H1 (cell line): ENCODE data around the gene SNX30. TPM values are rescaled to one million over a fixed set of nuclear protein-coding genes. Genes with fewer than 3 reads are reported as not detected.
A peak's percentile ranks its signal among the peaks of the same experiment; 100 is the strongest.

Experiments used
- CTCF ChIA-PET: fragments of 300-600 bp; sonication (Branson Sonifier 250); formaldehyde crosslinking; loops from one replicate; lab custom pipeline; 2021; ENCODE audit not compliant: partially characterized antibody; lab: Charles Lee
- POLR2A ChIA-PET: fragments of 300-600 bp; sonication (Branson Sonifier 250); formaldehyde crosslinking; loops from one replicate; lab custom pipeline; 2021; ENCODE audit warnings: inconsistent platforms; ENCODE audit not compliant: partially characterized antibody; lab: Charles Lee
- DNase-seq, 2 experiments: peaks; one replicate each; pipeline versions ENCODE4 v3.0.0 to v3.0.0-alpha.2; 2010 to 2022; ENCODE audit warnings: low spot score in 2 of 2, low read depth in 1 of 2, mixed read lengths in 1 of 2
- FAIRE-seq: peaks from 2 replicates; lab custom pipeline; 2011; peaks lifted over from hg19 to GRCh38; lab: Jason Lieb, UNC
- H2AFZ ChIP-seq: 2 replicates; pipeline ENCODE4 v1.8.1; 2012; ENCODE audit warnings: low read length, inconsistent platforms
- H2AK5ac ChIP-seq: 2 replicates; pipeline ENCODE4 v1.6.1; 2013; ENCODE audit warnings: low read depth, low read length
- H2BK120ac ChIP-seq: replicated peaks from 2 replicates; pipeline ENCODE3; 2013; ENCODE audit warnings: low read depth, low read length, inconsistent platforms
- H2BK12ac ChIP-seq: 2 replicates; pipeline ENCODE4 v1.6.1; 2013; ENCODE audit warnings: low read depth, low read length
- H2BK15ac ChIP-seq: 2 replicates; pipeline ENCODE4 v1.6.1; 2013; ENCODE audit warnings: low read length
- H2BK20ac ChIP-seq: 2 replicates; pipeline ENCODE4 v1.6.1; 2013; ENCODE audit warnings: low read length
- H2BK5ac ChIP-seq: 2 replicates; pipeline ENCODE4 v1.6.1; 2013; ENCODE audit warnings: low read depth, low read length
- H3K14ac ChIP-seq: 2 replicates; pipeline ENCODE4 v1.6.1; 2013; ENCODE audit warnings: inconsistent platforms; ENCODE audit not compliant: insufficient read length
- H3K18ac ChIP-seq: 2 replicates; pipeline ENCODE4 v1.6.1; 2013; ENCODE audit warnings: low read length; ENCODE audit errors: extremely low read depth
- H3K23ac ChIP-seq: 2 replicates; pipeline ENCODE4 v1.6.1; 2013; ENCODE audit warnings: inconsistent platforms; ENCODE audit not compliant: insufficient read length
- H3K23me2 ChIP-seq: 2 replicates; pipeline ENCODE4 v1.6.1; 2013; ENCODE audit warnings: low read depth, low read length
- H3K27ac ChIP-seq: 2 replicates; pipeline ENCODE4 v1.6.1; 2011; ENCODE audit warnings: low read depth, low read length, inconsistent platforms
- H3K27me3 ChIP-seq, 4 experiments: replicated peaks in 1 of 4; 1 replicate in 1 of 4; 2 replicates in 3 of 4; pipeline versions ENCODE4 v1.6.1 to v1.8.1; 2011 to 2013; ENCODE audit warnings: low read length in 3 of 4, mild to moderate bottlenecking in 3 of 4, inconsistent platforms in 2 of 4, mixed read lengths in 2 of 4, moderate library complexity in 1 of 4; ENCODE audit not compliant: control insufficient read depth in 3 of 4, insufficient read depth in 3 of 4; ENCODE audit errors: extremely low read depth in 1 of 4
- H3K36me3 ChIP-seq, 4 experiments: 2 replicates each; pipeline versions ENCODE4 v1.6.1 to v1.8.1; 2011 to 2013; ENCODE audit warnings: mild to moderate bottlenecking in 4 of 4, low read length in 3 of 4, moderate library complexity in 2 of 4, control low read depth in 1 of 4, inconsistent platforms in 1 of 4; ENCODE audit not compliant: insufficient read depth in 4 of 4, control insufficient read depth in 2 of 4
- H3K4ac ChIP-seq: replicated peaks from 2 replicates; pipeline ENCODE3; 2013; ENCODE audit warnings: low read length, low read depth, mixed read lengths, inconsistent platforms; ENCODE audit not compliant: insufficient read length
- H3K4me1 ChIP-seq, 4 experiments: replicated peaks in 1 of 4; 1 replicate in 1 of 4; 2 replicates in 3 of 4; pipeline versions ENCODE4 v1.6.1 to v1.8.1; 2011 to 2013; ENCODE audit warnings: low read length in 3 of 4, inconsistent platforms in 2 of 4, mixed read lengths in 1 of 4; ENCODE audit not compliant: insufficient read depth in 4 of 4, control insufficient read depth in 3 of 4
- H3K4me2 ChIP-seq, 2 experiments: 2 replicates each; pipeline versions ENCODE4 v1.6.1 to v1.8.1; 2011 to 2013; ENCODE audit warnings: low read depth in 2 of 2, low read length in 2 of 2, control low read depth in 1 of 2, inconsistent platforms in 1 of 2, mild to moderate bottlenecking in 1 of 2; ENCODE audit not compliant: insufficient read depth in 1 of 2
- H3K4me3 ChIP-seq, 4 experiments: fragments of 200-600, 300-600 bp in 1 of 4; sonication (generic), shearing (Covaris generic), sonication (Bioruptor Twin) in 1 of 4; 2 replicates each; pipeline versions ENCODE4 v1.5.1 to v1.8.1; 2011 to 2016; ENCODE audit warnings: low read length in 4 of 4, low read depth in 3 of 4, control low read depth in 2 of 4, inconsistent platforms in 2 of 4, mild to moderate bottlenecking in 2 of 4, mixed read lengths in 1 of 4, moderate library complexity in 1 of 4; ENCODE audit not compliant: insufficient read depth in 2 of 4; ENCODE audit errors: extremely low read depth in 1 of 4
- H3K56ac ChIP-seq: replicated peaks from 2 replicates; pipeline ENCODE3; 2013; ENCODE audit warnings: low read depth, mild to moderate bottlenecking, mixed read lengths, low read length, inconsistent platforms; ENCODE audit not compliant: insufficient read length
- H3K79me1 ChIP-seq: 2 replicates; pipeline ENCODE4 v1.6.1; 2013; ENCODE audit warnings: low read depth, low read length, control low read depth
- H3K79me2 ChIP-seq, 2 experiments: 2 replicates each; pipeline versions ENCODE4 v1.6.1 to v1.8.1; 2012 to 2013; ENCODE audit warnings: low read length in 2 of 2, mild to moderate bottlenecking in 2 of 2, inconsistent platforms in 1 of 2; ENCODE audit not compliant: insufficient read depth in 2 of 2, control insufficient read depth in 1 of 2
- H3K9ac ChIP-seq, 4 experiments: replicated peaks in 1 of 4; 1 replicate in 1 of 4; 2 replicates in 3 of 4; pipeline versions ENCODE4 v1.6.1 to v1.8.1; 2011 to 2013; ENCODE audit warnings: low read depth in 3 of 4, low read length in 3 of 4, control low read depth in 2 of 4, mild to moderate bottlenecking in 2 of 4, moderate library complexity in 2 of 4, inconsistent platforms in 1 of 4; ENCODE audit errors: extremely low read depth in 1 of 4
- H3K9me3 ChIP-seq, 2 experiments: 2 replicates each; pipeline versions ENCODE4 v1.6.1 to v1.8.1; 2012 to 2013; ENCODE audit warnings: mild to moderate bottlenecking in 2 of 2, moderate library complexity in 2 of 2, control low read depth in 1 of 2, inconsistent platforms in 1 of 2, low read depth in 1 of 2, low read length in 1 of 2, mixed read lengths in 1 of 2; ENCODE audit not compliant: insufficient read depth in 2 of 2
- H4K20me1 ChIP-seq, 2 experiments: replicated peaks in 1 of 2; 2 replicates each; pipeline versions ENCODE3 to v1.8.1; 2011 to 2013; ENCODE audit warnings: inconsistent platforms in 2 of 2, low read length in 2 of 2, mild to moderate bottlenecking in 1 of 2; ENCODE audit not compliant: insufficient read depth in 2 of 2, control insufficient read depth in 1 of 2
- H4K5ac ChIP-seq: 2 replicates; pipeline ENCODE4 v1.6.1; 2013; ENCODE audit warnings: low read length, low read depth, mixed read lengths, inconsistent platforms; ENCODE audit not compliant: insufficient read length
- H4K8ac ChIP-seq: 2 replicates; pipeline ENCODE4 v1.8.0; 2013; ENCODE audit warnings: mild to moderate bottlenecking, moderate library complexity, low read length, inconsistent platforms; ENCODE audit not compliant: insufficient read depth; ENCODE audit errors: extremely low read depth
- H4K91ac ChIP-seq: replicated peaks from 2 replicates; pipeline ENCODE3; 2013; ENCODE audit warnings: low read length, mixed read lengths, inconsistent platforms; ENCODE audit not compliant: insufficient read length
- CREB1 ChIP-seq: IDR thresholded peaks from 2 replicates; pipeline ENCODE4 v1.6.1; 2012; ENCODE audit warnings: inconsistent platforms
- E2F6 ChIP-seq: IDR thresholded peaks from 2 replicates; pipeline ENCODE4 v1.6.1; 2012; ENCODE audit warnings: inconsistent platforms
- PHF8 ChIP-seq: fragments of 200-600 bp; sonication (generic); conservative IDR thresholded peaks from 2 replicates; pipeline ENCODE4 v1.7.1; 2012; ENCODE audit warnings: low read depth, mild to moderate bottlenecking, inconsistent platforms, low read length, moderate library complexity
- RBBP5 ChIP-seq: IDR thresholded peaks from 2 replicates; pipeline ENCODE4 v1.7.1; 2012; ENCODE audit warnings: low read depth, mild to moderate bottlenecking, inconsistent platforms, low read length, moderate library complexity, borderline replicate concordance
- RNF2 ChIP-seq: fragments of 200-900, 300-1000 bp; sonication (generic); IDR thresholded peaks from 2 replicates; pipeline ENCODE4 v1.7.1; 2016; ENCODE audit warnings: borderline replicate concordance, low read depth, mild to moderate bottlenecking, antibody characterized with exemption, low read length; ENCODE audit not compliant: poor library complexity, severe bottlenecking; ENCODE audit errors: missing control alignments
- SIRT6 ChIP-seq: IDR thresholded peaks from one replicate; pipeline ENCODE4 v1.7.1; 2012; ENCODE audit warnings: low read length, inconsistent platforms
- TBP ChIP-seq: IDR thresholded peaks from 2 replicates; pipeline ENCODE4 v1.6.1; 2011; ENCODE audit warnings: low read depth, low read length, improper control_type of control experiment
- WGBS, 2 experiments: shearing (Covaris generic) in 1 of 2; methylation state at CpG; one replicate each; pipeline versions ENCODE4 v1.1.6 to v1.1.7; 2013 to 2015; ENCODE audit warnings: low lambda C conversion rate in 2 of 2, mixed read lengths in 2 of 2, inconsistent platforms in 1 of 2, low coverage in 1 of 2, missing lambda C conversion rate in 1 of 2; ENCODE audit not compliant: insufficient replicate concordance in 2 of 2, insufficient coverage in 1 of 2, insufficient read length in 1 of 2; ENCODE audit errors: extremely low coverage in 1 of 2, missing lambda C conversion rate in 1 of 2; 5-methylcytosine and 5-hydroxymethylcytosine counted together
- polyA plus RNA-seq, 7 experiments: library from polyadenylated mRNA; depleted of rRNA in 3 of 7; stranded (reverse) in 5 of 7; unstranded in 2 of 7; fragments of >200 nt in 5 of 7; fragments of 200-250 nt in 2 of 7; gene quantifications; 1 replicate in 5 of 7; 2 replicates in 1 of 7; 4 replicates in 1 of 7; pipeline versions ENCODE4 v1.2.1 to v1.2.3, GENCODE V29; 2011 to 2013; ENCODE audit warnings: missing spikeins in 2 of 7, mixed read lengths in 2 of 7
- total RNA-seq: library from RNA; stranded (reverse); fragmentation: NEBNext Ultra II Directional; extraction: Animal tissue kit (Norgen Biotek cat#: 25700); gene quantifications from 2 replicates; pipeline ENCODE4 v1.2.1, GENCODE V29; 2021

The SNX30 gene
- total and polyA plus RNA-seq, 2 of the 8 experiments (the other 6 are each of a cell fraction or from before 2014, with no cell fraction given): 4.0 to 12.2 TPM

GRCh38 chr9:112868461-112868860 lies 117.9 kb downstream of the SNX30 start:
- WGBS, 2 experiments: 89% methylated on average over 10 of the region's 10 CpGs; no CpG with 5 or more reads in 1 of the 2 experiments

More at GRCh38 chr9:112868461-112868860, 117.9 kb downstream of the SNX30 start:
- Histone ChIP-seq H3K27me3 (no peaks in the 10 kb centered on the region), H2AFZ (no peak overlapping the region), H4K91ac (peak overlapping the region; percentile 25), H3K18ac (no peak overlapping the region), H3K4ac (no peak overlapping the region), H2BK5ac (no peak overlapping the region), H4K8ac (no peak overlapping the region), H3K79me1 (no peaks in the 10 kb centered on the region), H2BK120ac (no peak overlapping the region), H3K9ac (no peak overlapping the region), H3K4me2 (no peak overlapping the region), H3K27ac (no peak overlapping the region), H4K20me1 (no peaks in the 10 kb centered on the region), H2BK12ac (0 out of 2 replicates have a peak overlapping the region, but pooled peaks have one; percentile 68), H3K23ac (no peak overlapping the region), H3K36me3 (peaks cover 0 to 2% (median 0%) of the 10 kb centered on the region in 4 experiments; a peak in 1 of 8 replicates), H3K4me1 (peaks cover 0 to 6% (median 1%) of the 10 kb centered on the region in 4 experiments; a peak in 2 of 7 replicates), H2BK15ac (no peak overlapping the region), H2BK20ac (no peak overlapping the region), H3K79me2 (no peaks in the 10 kb centered on the region), H2AK5ac (peak overlapping the region; percentile 3; the same call in 1 of the 2 replicates), H4K5ac (no peak overlapping the region), H3K4me3 (no peak overlapping the region), H3K23me2 (peaks cover 8% of the 10 kb centered on the region; the same call in 1 of the 2 replicates), H3K9me3 (no peaks in the 10 kb centered on the region), H3K14ac (no peak overlapping the region), H3K56ac (no peak overlapping the region)
- CTCF ChIA-PET: interaction anchor here (0.8 to 2.0 kb wide), 7 partner anchors 11 to 24 kb away, joined by 3 to 11 read pairs (median 4); no protein-coding TSS in a partner anchor
- no peak for DNase-seq
- FAIRE-seq: no peak
- POLR2A ChIA-PET: interaction anchor here (0.6 to 1.6 kb wide), 2 partner anchors 8 to 118 kb away, joined by 3 read pairs; partner anchors contain the start of gene SNX30
- no peak for TF ChIP-seq TBP
- TF ChIP-seq CREB1: no peak
- TF ChIP-seq E2F6: no peak
- TF ChIP-seq RNF2: no peak
- no peak for TF ChIP-seq SIRT6
- TF ChIP-seq PHF8: no peak
- TF ChIP-seq RBBP5: no peak
